HG02884 (cell line): ENCODE measurements around the gene NTSR1.
A peak's percentile ranks its signal among the peaks of the same experiment; 100 is the strongest.

Experiments
- ATAC-seq: cut with Tn5 transposase; IDR thresholded peaks from one replicate; pipeline ENCODE4 v1.9.1; 2021; ENCODE audit warnings: mild to moderate bottlenecking, moderate library complexity; ENCODE audit not compliant: unreplicated experiment

NTSR1 gene

GRCh38 chr20:62780204-62780603 lies 71.6 kb downstream of the NTSR1 start:
- ATAC-seq = no peak

GRCh38 chr20:62780696-62781095 lies 72.1 kb downstream of the NTSR1 start:
- no peak for ATAC-seq

- ATAC-seq = no peak
Measured at GRCh38 chr20:62782149-62782892, 73.7 kb downstream of the NTSR1 start.

GRCh38 chr20:62782893-62783278 lies 74.2 kb downstream of the NTSR1 start:
- no peak for ATAC-seq

GRCh38 chr20:62784497-62784896 lies 75.9 kb downstream of the NTSR1 start:
- no peak for ATAC-seq

DNA sequence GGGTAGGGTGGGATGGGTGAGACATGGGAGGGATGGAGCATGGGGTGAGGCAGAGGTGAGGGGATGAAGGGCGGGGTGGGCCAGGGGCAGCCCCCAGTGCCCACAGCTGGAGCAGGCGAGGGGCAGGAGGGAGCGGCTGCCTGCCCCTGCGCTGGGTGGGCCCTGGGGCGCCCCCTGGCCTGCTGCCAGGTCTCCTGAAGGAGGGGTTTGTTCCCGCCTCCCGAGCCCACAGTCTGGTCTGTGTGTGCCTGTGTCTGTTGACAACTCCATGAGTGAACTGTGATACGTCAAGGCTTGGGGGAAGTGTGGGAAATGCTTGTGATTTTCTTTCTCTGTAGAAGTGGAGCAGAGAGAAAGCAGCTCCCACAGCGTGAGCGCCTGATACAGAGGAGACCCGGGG lies 76.8 kb downstream of the NTSR1 start:
- ATAC-seq = no peak

DNA sequence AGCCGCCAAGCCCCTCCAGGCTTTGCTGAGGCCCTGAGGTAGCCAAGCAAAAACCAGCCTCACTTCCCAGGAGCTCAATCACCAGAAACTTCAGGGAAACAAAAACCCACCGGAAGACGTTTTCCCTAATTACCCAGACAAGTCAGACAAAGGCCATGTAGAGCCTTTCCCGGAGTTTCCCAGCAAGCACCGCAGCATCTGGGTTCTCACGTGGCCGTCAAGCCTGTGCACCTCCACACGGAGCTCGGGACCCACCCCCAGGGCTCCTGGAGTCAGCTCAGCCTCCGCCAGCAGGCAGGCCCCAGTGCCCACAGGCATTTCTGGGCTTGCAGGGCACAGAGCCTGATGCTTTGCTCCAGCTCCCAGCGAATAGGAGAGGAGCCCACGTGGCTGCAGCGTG lies 77.5 kb downstream of the NTSR1 start:
- ATAC-seq = no peak

GRCh38 chr20:62787321-62787720 lies 78.7 kb downstream of the NTSR1 start:
- no peak for ATAC-seq

- no peak for ATAC-seq
Measured at GRCh38 chr20:62787866-62788265, 79.2 kb downstream of the NTSR1 start.

DNA sequence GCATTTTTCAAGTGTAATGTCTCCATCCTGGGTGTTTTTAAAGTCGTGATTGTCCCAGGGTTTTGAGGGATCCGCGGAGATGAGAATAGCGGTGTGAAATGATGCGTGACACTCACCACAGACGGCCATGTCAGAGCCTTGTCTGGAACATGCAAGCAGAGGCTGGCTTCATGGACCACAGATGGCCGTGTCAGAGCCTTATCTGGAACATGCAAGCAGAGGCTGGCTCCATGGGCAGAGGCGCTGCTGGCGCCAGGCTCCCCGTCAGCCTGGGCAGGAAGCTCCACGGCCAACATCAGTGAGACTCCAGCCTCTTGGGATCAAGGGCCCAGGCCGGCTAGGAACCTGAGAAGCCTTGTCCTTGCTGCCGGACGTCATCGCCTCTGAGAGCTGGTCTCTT lies 80.0 kb downstream of the NTSR1 start:
- ATAC-seq = no peak

DNA sequence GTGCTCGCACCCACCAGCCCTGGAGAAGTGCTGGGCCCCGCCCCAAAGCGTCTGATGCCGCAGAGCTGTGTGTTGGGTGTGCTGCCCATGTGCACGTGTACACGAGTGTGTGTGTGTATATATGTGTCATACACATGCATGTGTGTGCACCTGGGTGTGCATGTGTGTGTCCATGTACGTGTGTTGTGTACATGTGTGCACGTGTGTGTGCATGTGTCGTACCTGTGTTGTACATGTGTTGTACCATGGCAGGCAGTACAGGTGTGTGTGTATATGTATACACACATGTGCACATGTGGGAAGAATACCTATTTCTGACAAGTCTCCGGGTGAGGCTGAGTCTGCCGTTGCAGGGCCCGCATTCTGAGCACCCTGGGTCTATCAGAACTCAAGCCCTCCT lies 81.4 kb downstream of the NTSR1 start:
- no peak for ATAC-seq

GRCh38 chr20:62791301-62792181 lies 82.9 kb downstream of the NTSR1 start:
- no peak for ATAC-seq

- no peak for ATAC-seq
Measured at GRCh38 chr20:62792182-62792939, 83.7 kb downstream of the NTSR1 start.

GRCh38 chr20:62792940-62793756 lies 84.5 kb downstream of the NTSR1 start:
- no peak for ATAC-seq

GRCh38 chr20:62793757-62794006 lies 85.0 kb downstream of the NTSR1 start:
- ATAC-seq = no peak

GRCh38 chr20:62794007-62794724 lies 85.5 kb downstream of the NTSR1 start:
- peak; percentile 60 for ATAC-seq

GRCh38 chr20:62795023-62795761 lies 86.6 kb downstream of the NTSR1 start:
- ATAC-seq = no peak

- peak; percentile 11 for ATAC-seq
Measured at GRCh38 chr20:62796699-62797491, 88.3 kb downstream of the NTSR1 start.
